ENCODE data around the gene CENPO.

The CENPO gene

GRCh38 chr2:24818721-24819167 lies 25.5 kb downstream of the CENPO start:
- no peak overlapping the region for H3K27ac ChIP-seq

GRCh38 chr2:24819442-24820174 lies 26.4 kb downstream of the CENPO start:
- TF ChIP-seq CTCF (IDR thresholded peaks at IDR 0.05): no peak
- H3K27ac ChIP-seq: no peak overlapping the region
- no peak for DNase-seq (ENCODE audit: low spot score)
- H3K4me3 ChIP-seq: no peak overlapping the region

More at GRCh38 chr2:24818721-24819167, 25.5 kb downstream of the CENPO start:
- DNase-seq (ENCODE audit: low spot score): peak; percentile 67
- no peak overlapping the region for H3K4me3 ChIP-seq
- no peak for TF ChIP-seq CTCF (IDR thresholded peaks at IDR 0.05)

GRCh38 chr2:24820175-24820513 lies 26.9 kb downstream of the CENPO start:
- Histone ChIP-seq H3K4me3 (no peak overlapping the region), H3K27ac (no peak overlapping the region)
- no peak for TF ChIP-seq CTCF (IDR thresholded peaks at IDR 0.05)
- DNase-seq (ENCODE audit: low spot score): no peak

GRCh38 chr2:24820598-24821432 lies 27.6 kb downstream of the CENPO start:
- DNase-seq (ENCODE audit: low spot score): peak; percentile 60
- TF ChIP-seq CTCF (IDR thresholded peaks at IDR 0.05): no peak
- Histone ChIP-seq H3K27ac (no peak overlapping the region), H3K4me3 (no peak overlapping the region)

GRCh38 chr2:24821433-24821891 lies 28.2 kb downstream of the CENPO start:
- Histone ChIP-seq H3K4me3 (no peak overlapping the region), H3K27ac (no peak overlapping the region)
- DNase-seq (ENCODE audit: low spot score): peak; percentile 52
- no peak for TF ChIP-seq CTCF (IDR thresholded peaks at IDR 0.05)

GRCh38 chr2:24822049-24822706 lies 29.0 kb downstream of the CENPO start:
- no peak overlapping the region for H3K27ac ChIP-seq
- no peak overlapping the region for H3K4me3 ChIP-seq
- no peak for DNase-seq (ENCODE audit: low spot score)
- TF ChIP-seq CTCF (IDR thresholded peaks at IDR 0.05): no peak
